SHP77 (cell line): ENCODE results near the gene METAP1D.
"Not testable (repeated sequence)": the region's sequence is repeated elsewhere in the genome, so short reads cannot be mapped to it uniquely, and the experiment has no call there.

ENCODE experiments used
- DNase-seq, 2 experiments: peaks; one replicate each; lab custom pipeline; 2025; lab: John Stamatoyannopoulos, UW

Gene METAP1D

DNA sequence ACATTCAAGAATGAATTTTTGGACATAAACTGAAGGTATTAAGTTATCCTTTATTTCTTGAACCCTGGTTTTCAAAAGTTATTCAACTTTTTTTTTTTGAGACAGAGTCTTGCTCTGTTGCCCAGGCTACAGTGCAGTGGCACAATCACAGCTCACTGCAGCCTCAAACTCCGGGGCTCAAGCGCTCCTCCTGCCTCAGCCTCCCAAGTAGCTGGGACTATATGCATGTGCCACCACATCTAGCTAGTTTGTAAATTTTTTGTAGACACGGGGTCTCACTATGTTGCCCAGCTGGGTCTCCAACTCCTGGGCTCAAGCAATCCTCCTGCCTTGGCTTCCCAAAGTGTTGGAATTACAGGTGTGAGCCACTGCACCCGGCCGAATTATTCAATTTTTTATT, 2.7 kb upstream of the METAP1D start:
- DNase-seq, result not testable (repeated sequence)

DNA sequence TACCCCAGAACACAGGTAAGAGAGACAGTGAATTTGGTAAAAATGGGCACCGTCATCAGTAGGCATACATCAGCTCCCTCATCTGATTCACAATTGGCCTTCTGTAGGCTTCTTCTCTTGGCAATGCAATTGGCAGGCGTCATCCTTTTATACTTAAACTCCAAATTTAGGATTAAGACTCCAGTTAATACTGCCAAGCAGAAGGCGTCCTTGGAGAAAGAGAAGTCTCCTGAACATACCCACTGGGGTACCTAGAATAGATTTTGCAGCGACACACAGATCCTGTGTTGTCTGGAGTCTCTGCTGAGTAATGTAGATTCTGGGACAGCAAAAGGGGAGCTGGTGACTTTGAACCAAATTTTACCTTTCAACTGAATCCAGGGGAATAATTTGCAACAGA, 592 bp upstream of the METAP1D start:
- no peak for DNase-seq

DNA sequence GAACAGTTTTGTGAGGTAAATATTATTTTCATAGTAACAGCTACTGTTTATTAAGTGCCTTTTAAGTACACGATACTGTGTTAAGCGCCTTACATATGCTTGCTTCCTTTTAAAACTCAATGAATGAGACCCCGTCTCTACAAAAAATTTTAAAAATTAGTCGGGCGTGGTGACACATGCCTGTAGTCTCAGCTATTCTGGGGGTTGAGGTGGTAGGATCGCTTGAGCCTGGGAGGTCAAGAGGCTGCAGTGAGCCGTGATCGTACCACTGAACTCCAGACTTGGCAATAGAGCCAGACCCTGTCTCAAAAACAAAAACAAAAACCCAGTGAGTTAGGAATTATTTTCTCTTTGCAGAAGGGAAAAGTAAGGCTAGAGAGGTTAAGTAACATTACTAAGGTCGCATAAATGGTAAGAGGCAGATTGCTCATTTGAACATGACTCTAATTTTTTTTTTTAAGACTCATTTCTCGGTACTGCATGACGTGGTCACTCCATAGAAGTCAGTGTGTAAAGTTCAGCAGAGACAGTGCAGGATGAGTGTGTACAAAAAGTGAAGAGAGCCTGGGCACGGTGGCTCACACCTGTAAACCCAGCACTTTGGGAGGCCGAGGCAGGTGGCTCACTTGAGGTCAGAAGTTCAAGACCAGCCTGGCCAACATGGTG, 1.1 kb downstream of the METAP1D start:
- no peak for DNase-seq

DNA sequence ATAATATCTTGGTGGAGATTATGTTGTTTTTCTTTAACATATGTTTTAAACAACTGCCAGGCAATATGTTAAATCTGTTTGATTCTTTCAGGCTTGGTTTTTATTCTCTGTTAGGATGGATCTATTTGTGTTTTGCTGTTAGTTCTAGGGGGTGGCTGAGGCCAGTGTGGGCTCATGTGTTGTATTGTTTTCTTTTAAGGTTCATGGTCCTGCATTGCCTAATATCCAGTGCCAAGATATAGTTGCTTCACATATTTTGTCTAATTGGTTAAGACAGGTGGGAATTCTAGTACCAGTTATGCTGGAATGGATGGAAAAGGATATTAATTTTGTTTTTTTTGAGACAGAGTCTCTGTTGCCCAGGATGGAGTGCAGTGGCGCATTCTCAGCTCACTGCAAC, 7.6 kb downstream of the METAP1D start:
- no peak for DNase-seq

DNA sequence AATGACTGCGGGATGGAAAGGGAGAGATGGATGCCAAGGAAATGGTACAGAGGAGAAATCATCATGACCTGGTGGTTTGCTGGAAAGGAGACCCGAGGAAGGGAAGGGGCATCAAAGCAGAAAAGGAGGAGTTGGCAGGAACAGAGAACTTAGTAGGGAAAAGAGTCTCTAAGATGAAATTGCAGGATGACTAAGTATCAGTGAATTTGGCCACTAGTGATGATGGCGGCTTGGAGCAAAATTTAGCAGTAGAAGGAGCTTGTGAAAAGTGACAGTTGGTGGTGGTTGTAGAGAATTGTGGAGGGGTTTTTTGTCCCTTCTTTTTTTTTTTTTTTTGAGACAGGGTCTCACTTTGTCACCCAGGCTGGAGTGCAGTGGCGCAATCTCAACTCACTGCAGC, 10.1 kb downstream of the METAP1D start:
- DNase-seq, result no peak

DNA sequence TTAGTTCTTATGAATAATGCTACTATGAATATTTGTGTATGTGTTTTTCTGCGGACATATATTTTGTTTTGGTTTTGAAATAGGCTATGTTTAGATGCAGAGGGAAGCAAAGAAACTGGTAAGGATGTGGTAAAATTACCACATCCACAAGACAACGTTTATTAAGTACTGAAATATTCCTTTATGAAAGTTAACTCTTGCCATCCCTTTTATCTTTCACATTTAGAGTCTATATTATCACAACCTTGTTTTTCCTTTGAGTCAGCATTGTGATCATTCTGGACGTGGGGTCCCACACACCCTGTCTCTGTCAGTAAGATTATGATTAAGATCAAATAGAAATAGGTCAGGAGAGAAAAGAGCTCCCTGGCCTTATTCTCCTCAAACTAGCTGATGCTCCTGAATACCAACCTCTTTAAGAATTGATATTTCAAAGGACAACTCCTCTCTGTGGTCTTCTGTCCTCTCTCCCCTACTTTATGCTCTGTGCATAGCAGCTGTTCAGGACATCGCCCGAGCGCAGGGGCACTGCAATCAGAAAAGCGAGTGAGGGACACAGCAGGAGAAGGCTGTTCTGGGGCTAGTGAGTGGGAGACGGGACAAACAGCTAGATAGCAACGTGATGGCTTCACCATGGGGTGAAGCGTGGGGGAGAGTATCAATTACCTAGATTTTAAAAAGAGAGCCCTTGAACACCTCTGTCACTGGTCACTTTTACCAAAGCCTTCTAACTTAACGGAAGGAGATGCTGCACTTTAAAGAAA, 12.2 kb downstream of the METAP1D start:
- DNase-seq, result no peak

DNA sequence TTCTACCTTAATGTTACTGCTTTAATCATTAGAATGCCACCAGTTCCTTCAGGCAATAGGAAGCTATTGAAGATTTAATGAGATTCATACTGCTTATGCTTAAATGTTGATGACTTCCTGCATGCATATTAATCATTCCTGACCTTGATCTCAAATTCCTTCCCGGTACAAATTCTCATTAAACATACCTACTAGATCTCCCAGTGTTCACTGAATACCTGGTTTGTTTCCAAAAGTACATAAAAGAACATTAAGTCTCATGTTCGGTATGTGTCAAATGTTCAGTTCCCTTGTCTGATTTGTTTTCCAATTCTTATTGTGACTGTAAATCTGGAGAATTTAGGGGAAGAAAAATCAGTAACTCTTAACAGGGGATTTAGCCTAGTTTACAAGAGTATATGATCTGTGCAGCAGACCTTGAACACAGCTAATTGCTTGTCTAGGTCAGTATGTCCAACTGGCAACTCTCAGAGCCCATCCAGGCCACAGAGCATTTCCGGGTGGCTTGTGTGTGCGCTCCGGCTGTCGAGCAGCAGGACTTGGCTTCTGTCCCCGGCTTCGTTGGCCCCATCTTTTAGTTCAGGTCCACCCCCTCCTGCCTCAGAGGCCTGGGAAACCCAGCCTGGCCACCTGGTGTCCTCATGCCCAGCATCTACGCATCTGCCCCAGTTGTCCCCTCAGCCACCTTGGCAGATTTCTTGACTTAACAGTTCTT, 13.1 kb downstream of the METAP1D start:
- DNase-seq, result peak in 1 of 2 experiments; percentile 34

DNA sequence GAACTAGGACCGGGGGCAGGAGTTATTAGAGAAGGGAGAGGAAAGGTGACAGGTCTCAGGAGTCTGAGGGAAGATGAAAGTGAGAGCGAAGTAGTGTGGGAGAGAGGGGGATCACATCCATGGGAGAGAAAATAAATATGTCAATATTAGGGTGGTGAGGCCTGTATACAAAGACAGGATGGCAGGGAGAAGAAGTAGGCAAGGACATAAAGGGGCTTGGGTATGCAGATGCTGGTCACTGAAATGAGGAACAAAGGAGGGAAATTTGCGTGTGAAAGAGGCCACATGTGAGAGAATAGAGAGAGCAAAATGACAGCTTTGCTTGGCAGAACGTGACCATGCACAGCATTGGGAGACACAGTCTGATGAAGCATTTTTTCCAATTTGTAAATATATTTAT, 13.6 kb downstream of the METAP1D start:
- DNase-seq, result no peak

DNA sequence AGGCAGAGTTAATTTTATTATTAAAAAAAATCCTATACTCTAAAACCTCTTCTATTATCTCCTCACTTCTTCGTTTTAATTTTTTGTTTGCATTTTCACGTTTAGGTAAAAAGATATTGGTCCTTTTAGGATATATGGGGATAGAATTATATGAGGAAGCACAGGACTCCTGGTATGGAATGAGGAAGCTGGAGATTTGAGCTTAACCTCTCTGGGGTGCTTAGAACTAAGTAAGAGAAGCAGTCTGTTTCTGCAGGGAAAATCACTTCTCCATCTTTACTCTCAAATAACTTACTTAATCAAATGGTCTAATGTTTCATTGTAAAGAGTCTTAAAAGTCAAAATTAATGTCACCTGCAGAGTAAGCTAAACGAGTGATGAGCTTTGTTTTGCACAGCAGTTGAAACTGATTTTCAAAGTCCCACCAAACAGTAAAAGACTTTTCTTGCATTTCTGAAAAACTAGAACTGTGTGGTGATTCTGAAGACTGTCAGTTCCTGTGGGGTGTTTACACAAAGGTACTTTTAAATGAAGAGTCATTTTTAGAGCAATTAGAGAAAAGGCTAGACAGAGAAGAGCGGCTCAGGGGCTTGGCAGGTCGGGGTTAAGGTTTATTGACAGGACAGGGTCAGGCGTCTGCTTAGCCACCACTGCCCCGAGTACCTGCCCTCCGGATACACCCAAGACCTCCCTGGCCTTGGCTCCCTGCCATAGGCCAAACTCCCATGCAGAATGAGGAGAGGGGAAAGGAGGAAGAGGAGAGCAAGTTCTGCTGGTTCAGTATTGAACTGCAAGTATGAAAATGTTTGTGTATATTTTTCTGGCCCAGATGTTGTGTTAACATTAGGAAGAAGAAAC, 21.6 kb downstream of the METAP1D start:
- DNase-seq, result no peak

DNA sequence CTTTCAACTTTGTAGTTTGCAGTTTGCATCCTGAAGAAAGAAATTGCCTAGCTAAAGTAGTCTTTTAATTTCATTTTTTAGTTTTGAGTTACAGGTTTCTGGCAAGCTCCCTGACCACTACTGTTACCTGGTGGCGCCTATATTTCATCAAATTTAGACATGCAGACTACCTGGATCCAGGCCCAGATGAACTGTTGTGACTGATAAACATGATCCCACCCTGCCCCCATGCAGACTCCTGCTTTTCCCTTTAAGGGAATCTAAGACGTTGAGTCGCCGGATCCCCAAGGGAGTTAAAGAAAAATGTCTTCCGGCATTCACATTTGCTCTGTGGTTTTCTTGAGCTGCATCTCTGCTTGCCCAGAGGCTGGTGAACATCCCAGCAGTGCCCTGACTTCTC, 22.2 kb downstream of the METAP1D start:
- DNase-seq, result no peak

DNA sequence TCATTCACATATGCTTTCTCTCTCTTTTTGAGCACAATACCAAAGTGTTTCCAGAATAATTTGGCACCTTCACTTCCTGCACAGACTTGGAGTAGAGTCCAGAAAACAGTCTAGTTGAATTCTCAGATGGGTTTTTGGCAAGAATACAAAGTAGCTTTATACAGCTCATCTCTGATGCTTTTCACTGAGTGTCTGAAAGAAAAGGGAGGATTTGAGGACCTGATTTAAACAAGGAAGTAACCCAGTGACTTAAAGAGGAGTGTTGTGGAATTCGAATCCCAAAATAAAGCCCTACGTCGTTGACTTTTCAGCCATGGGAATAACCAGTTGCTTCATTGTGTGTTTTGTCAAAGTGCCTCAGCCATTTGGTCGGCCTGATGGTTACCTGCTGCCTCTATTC, 31.8 kb downstream of the METAP1D start:
- DNase-seq, result no peak

DNA sequence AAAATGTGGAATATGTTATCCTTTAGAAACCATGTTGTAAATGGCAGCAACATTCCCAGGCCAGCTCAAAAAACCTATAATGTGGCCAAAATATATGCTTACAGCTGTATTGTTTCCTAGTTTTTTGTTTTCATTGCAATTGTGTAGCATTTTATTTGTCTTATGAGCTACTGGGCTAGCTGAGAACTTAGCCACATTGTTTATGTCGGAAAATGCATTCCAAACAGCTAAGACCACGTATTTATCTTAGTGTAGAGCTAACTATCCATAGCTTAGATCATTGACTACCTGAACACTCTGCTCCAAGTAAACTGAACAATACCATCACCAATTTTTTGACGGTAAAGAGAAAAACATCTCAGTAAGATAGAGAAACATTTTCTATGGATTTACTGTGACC, 38.4 kb downstream of the METAP1D start:
- no peak for DNase-seq

DNA sequence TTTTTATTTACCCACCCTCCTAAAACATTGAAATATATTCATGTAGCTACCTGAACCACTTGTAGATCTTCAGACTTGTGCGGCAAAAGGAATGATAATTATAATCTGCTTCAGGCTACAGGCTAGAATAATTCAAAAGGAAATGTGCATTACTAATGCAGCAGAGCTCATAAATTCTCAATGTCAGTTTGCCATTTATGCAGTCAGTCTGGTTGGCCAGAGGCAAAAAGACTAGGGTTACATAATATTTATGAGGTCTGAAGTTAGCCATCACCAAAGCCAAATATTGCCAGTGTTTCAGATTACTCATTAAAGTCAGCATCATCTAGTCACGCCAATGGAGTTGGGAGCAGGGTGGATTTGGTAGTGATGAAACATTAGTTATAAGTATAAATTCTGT, 38.9 kb downstream of the METAP1D start:
- no peak for DNase-seq

DNA sequence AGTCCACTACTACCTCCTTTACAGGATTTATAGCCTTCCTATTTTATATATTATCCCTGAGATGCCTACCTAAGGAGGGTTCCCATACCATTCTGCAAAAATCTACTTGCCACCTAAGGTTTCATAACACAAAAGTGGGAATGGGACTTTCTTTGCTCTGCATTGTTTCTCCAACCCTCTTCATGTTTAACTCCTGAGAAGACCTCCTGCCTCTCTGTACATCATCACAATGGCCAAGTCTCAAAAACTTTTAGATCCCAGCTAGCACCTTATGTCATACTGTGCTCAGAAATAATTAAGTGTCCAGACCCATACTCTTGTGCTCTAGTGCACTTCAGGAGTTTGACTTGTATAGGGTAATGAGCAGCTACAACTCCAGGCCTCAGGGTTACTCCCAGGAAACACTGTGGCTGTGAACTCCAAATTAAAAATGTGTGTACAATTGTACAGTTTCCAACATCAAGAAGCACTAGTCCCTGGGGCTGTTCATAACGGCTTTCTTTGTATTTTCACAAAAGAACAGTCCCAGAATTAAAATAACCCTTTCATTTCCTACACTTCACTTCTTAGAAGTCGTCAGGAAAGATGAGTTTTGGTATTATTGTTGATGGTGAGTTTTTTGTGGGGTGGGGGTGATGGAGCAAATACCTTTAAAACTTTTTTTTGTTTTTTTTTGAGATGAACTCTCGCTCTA, 39.4 kb downstream of the METAP1D start:
- no peak for DNase-seq

DNA sequence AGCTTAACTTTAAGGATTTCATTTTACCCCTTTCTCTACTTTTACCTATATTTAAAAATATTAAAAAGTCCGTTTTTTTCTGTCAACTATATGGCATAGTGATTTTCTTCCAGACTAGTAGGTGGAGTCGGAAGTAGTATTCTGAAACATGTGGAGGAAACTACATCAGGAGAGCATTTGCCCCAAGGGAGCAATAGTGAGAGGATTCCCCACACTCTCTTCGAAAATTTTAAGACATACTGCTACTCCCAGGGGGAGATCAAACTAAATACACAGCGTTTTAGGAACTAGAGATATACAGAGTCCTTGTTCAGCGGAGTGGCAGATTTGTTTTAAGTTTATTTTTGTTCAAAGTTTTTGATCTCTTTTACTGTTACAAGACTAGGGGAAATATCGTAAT, 40.6 kb downstream of the METAP1D start:
- DNase-seq, result no peak

DNA sequence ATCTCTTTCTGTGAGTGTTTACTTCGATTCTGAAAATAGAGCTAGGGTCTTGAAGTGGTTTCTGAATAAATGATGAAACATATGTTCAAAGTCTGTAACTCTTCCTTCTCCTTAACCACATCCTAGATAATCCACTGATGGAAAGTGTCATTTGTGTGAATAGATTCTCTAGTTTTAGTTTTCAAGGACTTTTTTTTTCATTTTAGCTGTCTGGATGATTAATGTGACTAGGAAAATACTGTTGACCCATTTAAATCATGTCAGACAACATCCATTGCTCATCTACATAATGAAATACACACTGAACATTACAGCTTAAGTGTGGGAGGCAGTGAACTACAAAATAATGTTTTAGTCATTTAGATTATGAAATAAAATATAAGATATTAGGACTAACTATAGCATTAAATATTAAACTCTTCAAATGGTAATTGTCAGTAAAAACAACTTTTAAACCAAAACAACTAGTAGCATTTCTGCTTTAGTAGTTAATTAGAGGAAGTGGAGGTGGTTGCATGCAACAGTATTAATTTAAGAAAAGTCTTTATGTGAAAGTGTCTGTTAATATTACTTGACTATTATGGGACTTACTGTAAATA, 46.4 kb downstream of the METAP1D start:
- no peak for DNase-seq

DNA sequence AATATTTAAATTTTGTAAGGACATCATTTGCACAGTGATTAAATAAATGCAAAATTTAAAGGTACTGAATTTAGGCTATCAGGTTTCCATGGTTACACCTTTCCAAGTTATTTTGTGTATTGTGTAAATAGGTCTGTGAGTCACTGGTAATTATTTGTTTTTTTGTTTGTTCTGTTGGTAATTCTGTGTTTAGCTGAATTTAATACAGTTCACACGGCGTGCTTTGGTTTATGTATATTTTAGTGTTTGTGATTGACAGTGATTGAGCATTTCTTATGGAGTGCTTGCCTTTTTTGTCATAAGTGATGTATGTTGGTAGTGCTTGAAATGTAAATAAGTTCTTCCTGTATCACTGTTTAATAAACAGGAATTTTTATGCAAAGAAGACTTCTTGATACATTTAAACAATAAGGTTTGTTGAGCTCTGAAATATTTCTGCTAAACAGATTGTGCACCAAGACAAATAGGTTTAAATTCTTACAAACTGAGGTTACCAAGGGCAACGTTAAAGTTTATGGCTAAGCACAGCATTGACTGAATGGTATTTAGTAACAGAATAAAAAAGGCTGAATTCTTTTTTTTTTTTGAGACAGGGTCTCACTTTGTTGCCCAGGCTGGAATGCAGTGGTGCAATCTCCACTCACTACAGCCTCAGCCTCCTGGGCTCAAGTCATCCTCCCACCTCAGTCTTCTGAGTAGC, 47.3 kb downstream of the METAP1D start:
- no peak for DNase-seq

DNA sequence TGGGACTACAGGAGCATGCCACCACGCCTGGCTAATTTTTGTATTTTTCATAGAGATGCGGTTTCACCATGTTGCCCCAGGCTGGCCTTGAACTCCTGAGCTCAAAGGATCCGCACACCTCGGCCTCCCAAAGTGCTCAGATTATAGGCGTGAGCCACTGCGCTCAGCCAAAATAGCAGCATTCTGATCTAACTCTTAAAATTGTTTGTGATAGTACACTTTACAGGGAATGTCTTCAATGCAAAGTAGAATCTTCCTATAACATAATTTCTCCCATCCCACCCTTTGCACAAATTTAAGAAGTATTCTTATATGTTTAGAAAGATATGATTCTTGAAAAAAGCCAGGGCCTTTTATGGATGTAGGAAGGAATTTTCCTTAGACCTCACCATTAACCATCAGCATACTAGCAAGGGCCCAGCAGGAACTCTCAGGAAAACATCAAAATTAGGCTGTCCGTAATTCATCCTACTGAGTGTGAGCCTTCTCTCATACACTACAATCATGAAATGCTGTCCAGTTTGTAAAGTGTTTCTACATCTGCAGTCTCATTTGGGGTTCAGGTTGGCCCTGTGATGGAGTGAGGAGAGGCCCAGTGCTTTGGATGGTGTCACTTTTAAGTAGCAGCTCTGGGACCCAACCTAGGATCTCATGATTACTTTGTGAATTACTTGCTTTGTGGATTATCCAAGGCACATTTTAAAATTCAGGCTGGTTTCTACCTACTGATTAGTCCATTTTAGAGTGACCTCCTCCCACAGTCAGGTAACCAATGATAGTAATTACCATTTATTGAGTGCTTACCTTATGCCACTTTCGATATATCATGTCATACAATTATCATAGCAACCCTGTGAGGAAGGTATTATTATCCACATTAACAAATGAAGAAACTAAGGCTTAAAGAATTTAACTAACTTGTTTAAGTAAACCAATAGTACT, 48.1 kb downstream of the METAP1D start:
- DNase-seq, result no peak
